Ovary (tissue), 10 donors: Measurements from ENCODE around the gene AFM. TPM values are rescaled to one million over a fixed set of nuclear protein-coding genes. Genes with fewer than 3 reads are reported as not detected.

Experiments
- DNase-seq, 5 donors: peaks; one replicate each; pipeline ENCODE4 v3.0.0-alpha.2; 2019 to 2020
- H3K27ac ChIP-seq, 2 donors: fragments of 200-600 bp; one replicate each; pipeline versions ENCODE4 v1.5.1 to v1.8.0; 2019 to 2022
- H3K27me3 ChIP-seq: fragments of 200-600 bp; one replicate; pipeline ENCODE4 v1.8.0; 2022
- H3K36me3 ChIP-seq: fragments of 200-600 bp; sonication (generic); one replicate; pipeline ENCODE4 v1.5.1; 2019
- H3K4me1 ChIP-seq: one replicate; pipeline ENCODE4 v1.8.1; 2013; ENCODE audit warnings: mild to moderate bottlenecking, moderate library complexity; ENCODE audit not compliant: insufficient read depth
- H3K4me3 ChIP-seq: fragments of 200-600 bp; sonication (generic); one replicate; pipeline ENCODE4 v1.5.1; 2017
- H3K9me3 ChIP-seq, 2 donors: fragments of 200-600 bp in 1 of 2; sonication (generic) in 1 of 2; one replicate each; pipeline versions ENCODE4 v1.5.1 to v1.8.1; 2013 to 2019; ENCODE audit warnings: mild to moderate bottlenecking in 1 of 2, moderate library complexity in 1 of 2
- EP300 ChIP-seq: sonication (generic); formaldehyde crosslinking; IDR thresholded peaks from one replicate; pipeline ENCODE4 v1.6.1; 2017; ENCODE audit warnings: antibody characterized with exemption
- POLR2A ChIP-seq: fragments of 450-650 bp; IDR thresholded peaks from one replicate; pipeline ENCODE4 v1.6.1; 2017; ENCODE audit warnings: antibody characterized with exemption, mild to moderate bottlenecking, moderate library complexity
- WGBS, 3 donors: extraction: QIAGEN DNeasy Blood & Tissue Kit in 1 of 3; methylation state at CpG; one replicate each; pipeline versions ENCODE4 v1.1.5 to v1.1.7; 2013 to 2017; 5-methylcytosine and 5-hydroxymethylcytosine counted together
- intact Hi-C, 4 donors: fragments of 100-400 bp; cut with DNase I; formaldehyde crosslinking; loops; one replicate each; pipeline versions ENCODE4 v1.11.0 to v1.15.1; 2022 to 2023
- long read RNA-seq, 3 donors: library from polyadenylated mRNA in 2 of 3; unstranded in 2 of 3; transcript quantifications; one replicate each; pipeline ENCODE4 v2.0.0 and lab custom pipeline, GENCODE V29; 2021 to 2026
- polyA plus RNA-seq, 2 donors: library from polyadenylated mRNA; stranded (reverse); fragments of 200-250 nt in 1 of 2; fragments of 350-450 nt in 1 of 2; fragmentation: Illumina TruSeq in 1 of 2; extraction: RNeasy Lipid Tissue Mini Kit (QIAGEN cat#74804) in 1 of 2; gene quantifications; one replicate each; pipeline ENCODE4 v1.2.3, GENCODE V29; 2013 to 2014
- total RNA-seq, 7 donors: library from RNA; depleted of rRNA in 2 of 7; stranded (reverse); fragments of >200 nt in 2 of 7; fragmentation: NEBNext Ultra II Directional in 3 of 7; extraction: Animal tissue kit (Norgen Biotek cat#: 25700) in 3 of 7; gene quantifications; one replicate each; pipeline versions ENCODE4 v1.1.0 to v1.2.4, GENCODE V29; 2016 to 2023
- TF ChIP-seq, protein P1 (sequence below), 3 donors: fragments of 450-650 bp in 2 of 3; fragments of 200-600 bp in 1 of 3; IDR thresholded peaks; one replicate each; pipeline versions ENCODE4 v1.5.1 to v1.8.0; 2016 to 2022; ENCODE audit warnings: antibody characterized with exemption in 3 of 3, mild to moderate bottlenecking in 1 of 3
- donor health status: DM: no; HTN: no; CAD: no; lungs with moderate emphysema.
- donor health status: DM: no; HTN: no; CAD: no.
- donor health status: Bipolar disorder and iron deficiency.
- donor health status: DM: yes; HTN: yes; CAD: no.
- donor health status: DM: no; HTN: no; CAD: no.
- donor health status: DM: yes; HTN: yes; CAD: no.

AFM gene, protein sequence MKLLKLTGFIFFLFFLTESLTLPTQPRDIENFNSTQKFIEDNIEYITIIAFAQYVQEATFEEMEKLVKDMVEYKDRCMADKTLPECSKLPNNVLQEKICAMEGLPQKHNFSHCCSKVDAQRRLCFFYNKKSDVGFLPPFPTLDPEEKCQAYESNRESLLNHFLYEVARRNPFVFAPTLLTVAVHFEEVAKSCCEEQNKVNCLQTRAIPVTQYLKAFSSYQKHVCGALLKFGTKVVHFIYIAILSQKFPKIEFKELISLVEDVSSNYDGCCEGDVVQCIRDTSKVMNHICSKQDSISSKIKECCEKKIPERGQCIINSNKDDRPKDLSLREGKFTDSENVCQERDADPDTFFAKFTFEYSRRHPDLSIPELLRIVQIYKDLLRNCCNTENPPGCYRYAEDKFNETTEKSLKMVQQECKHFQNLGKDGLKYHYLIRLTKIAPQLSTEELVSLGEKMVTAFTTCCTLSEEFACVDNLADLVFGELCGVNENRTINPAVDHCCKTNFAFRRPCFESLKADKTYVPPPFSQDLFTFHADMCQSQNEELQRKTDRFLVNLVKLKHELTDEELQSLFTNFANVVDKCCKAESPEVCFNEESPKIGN
- total RNA-seq: under 1 TPM in 1 of 7 donors, not detected in 6; 0.15 TPM
- polyA plus RNA-seq: not detected
- long read RNA-seq, donor 1: 0 reads
- long read RNA-seq, donor 2: 0 reads
- long read RNA-seq, donor 3: 0 reads

GRCh38 chr4:73481358-73481757 is at the start of gene AFM:
TSS of gene AFM (plus strand) at chr4:73481745. CDS start at chr4:73481776, 31 bp downstream.
- 45 to 46% (median 46%) methylated on average over 2 of the region's 2 CpGs for WGBS, 3 donors
- Histone ChIP-seq H3K27ac (no peak within 1 kb of the TSS), H3K4me1 (no peaks in the 10 kb centered on the region), H3K4me3 (no peak within 1 kb of the TSS), H3K36me3 (no peaks in the 10 kb centered on the region), H3K27me3 (no peaks in the 10 kb centered on the region), H3K9me3 (no peaks in the 10 kb centered on the region)
- intact Hi-C loops: no loop called here
- no peak for TF ChIP-seq POLR2A
- TF ChIP-seq EP300: no peak
- TF ChIP-seq, protein P1, sequence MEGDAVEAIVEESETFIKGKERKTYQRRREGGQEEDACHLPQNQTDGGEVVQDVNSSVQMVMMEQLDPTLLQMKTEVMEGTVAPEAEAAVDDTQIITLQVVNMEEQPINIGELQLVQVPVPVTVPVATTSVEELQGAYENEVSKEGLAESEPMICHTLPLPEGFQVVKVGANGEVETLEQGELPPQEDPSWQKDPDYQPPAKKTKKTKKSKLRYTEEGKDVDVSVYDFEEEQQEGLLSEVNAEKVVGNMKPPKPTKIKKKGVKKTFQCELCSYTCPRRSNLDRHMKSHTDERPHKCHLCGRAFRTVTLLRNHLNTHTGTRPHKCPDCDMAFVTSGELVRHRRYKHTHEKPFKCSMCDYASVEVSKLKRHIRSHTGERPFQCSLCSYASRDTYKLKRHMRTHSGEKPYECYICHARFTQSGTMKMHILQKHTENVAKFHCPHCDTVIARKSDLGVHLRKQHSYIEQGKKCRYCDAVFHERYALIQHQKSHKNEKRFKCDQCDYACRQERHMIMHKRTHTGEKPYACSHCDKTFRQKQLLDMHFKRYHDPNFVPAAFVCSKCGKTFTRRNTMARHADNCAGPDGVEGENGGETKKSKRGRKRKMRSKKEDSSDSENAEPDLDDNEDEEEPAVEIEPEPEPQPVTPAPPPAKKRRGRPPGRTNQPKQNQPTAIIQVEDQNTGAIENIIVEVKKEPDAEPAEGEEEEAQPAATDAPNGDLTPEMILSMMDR (IDR thresholded peaks at IDR 0.05): no peak
- no peak for DNase-seq

DNA sequence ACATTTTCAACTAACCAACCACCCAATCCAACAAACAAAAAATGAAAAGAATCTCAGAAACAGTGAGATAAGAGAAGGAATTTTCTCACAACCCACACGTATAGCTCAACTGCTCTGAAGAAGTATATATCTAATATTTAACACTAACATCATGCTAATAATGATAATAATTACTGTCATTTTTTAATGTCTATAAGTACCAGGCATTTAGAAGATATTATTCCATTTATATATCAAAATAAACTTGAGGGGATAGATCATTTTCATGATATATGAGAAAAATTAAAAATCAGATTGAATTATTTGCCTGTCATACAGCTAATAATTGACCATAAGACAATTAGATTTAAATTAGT is 49.8 kb upstream of the AFM start:
- Histone ChIP-seq H3K4me1 (no peaks in the 10 kb centered on the region), H3K27me3 (no peaks in the 10 kb centered on the region), H3K27ac (no peak overlapping the region), H3K4me3 (no peak overlapping the region), H3K9me3 (no peaks in the 10 kb centered on the region), H3K36me3 (no peaks in the 10 kb centered on the region)
- no peak for DNase-seq
- 14 to 38% (median 25%) methylated on average over 1 of the region's 1 CpG for WGBS, 3 donors
- TF ChIP-seq, protein P1 (IDR thresholded peaks at IDR 0.05): no peak
- no peak for TF ChIP-seq POLR2A
- TF ChIP-seq EP300: no peak
- intact Hi-C loops: no loop called here

- H3K27ac ChIP-seq: no peak overlapping the region
- H3K4me1 ChIP-seq: no peaks in the 10 kb centered on the region
- intact Hi-C loops: no loop called here
- 77 to 86% (median 82%) methylated on average over 5 of the region's 5 CpGs for WGBS, 3 donors
- H3K9me3 ChIP-seq: no peaks in the 10 kb centered on the region
- no peak for DNase-seq
- H3K36me3 ChIP-seq: no peaks in the 10 kb centered on the region
- H3K27me3 ChIP-seq: no peaks in the 10 kb centered on the region
- TF ChIP-seq EP300 (no peak), POLR2A (no peak)
- TF ChIP-seq, protein P1 (IDR thresholded peaks at IDR 0.05): no peak
- no peak overlapping the region for H3K4me3 ChIP-seq
These were observed 49.2 kb upstream of the AFM start for GRCh38 chr4:73432169-73433000.

GRCh38 chr4:73433140-73433539 is 48.4 kb upstream of the AFM start:
- Histone ChIP-seq H3K4me3 (no peak overlapping the region), H3K27me3 (no peaks in the 10 kb centered on the region), H3K9me3 (no peaks in the 10 kb centered on the region), H3K27ac (no peak overlapping the region), H3K36me3 (no peaks in the 10 kb centered on the region), H3K4me1 (no peaks in the 10 kb centered on the region)
- TF ChIP-seq EP300: no peak
- no peak for TF ChIP-seq POLR2A
- TF ChIP-seq, protein P1 (IDR thresholded peaks at IDR 0.05): no peak
- intact Hi-C loops: no loop called here
- WGBS, 3 donors: 77 to 82% (median 79%) methylated on average over 2 of the region's 2 CpGs
- no peak for DNase-seq
